Esophagus squamous epithelium (tissue), 4 donors: Measurements from ENCODE around the gene CACTIN.

Experiments used
- POLR2A ChIP-seq, 4 donors: fragments of 450-650 bp; IDR thresholded peaks; one replicate each; pipeline ENCODE4 v1.6.1; 2017; ENCODE audit warnings: antibody characterized with exemption in 4 of 4, mild to moderate bottlenecking in 4 of 4, moderate library complexity in 3 of 4
- TF ChIP-seq, protein P1 (sequence below), 6 experiments: fragments of 450-650 bp in 4 of 6; fragments of 200-600 bp in 2 of 6; sonication (generic) in 2 of 6; IDR thresholded peaks; one replicate each; pipeline ENCODE4 v1.5.1; 2016 to 2019; ENCODE audit warnings: antibody characterized with exemption in 6 of 6, mild to moderate bottlenecking in 4 of 6, moderate library complexity in 4 of 6

DNA sequence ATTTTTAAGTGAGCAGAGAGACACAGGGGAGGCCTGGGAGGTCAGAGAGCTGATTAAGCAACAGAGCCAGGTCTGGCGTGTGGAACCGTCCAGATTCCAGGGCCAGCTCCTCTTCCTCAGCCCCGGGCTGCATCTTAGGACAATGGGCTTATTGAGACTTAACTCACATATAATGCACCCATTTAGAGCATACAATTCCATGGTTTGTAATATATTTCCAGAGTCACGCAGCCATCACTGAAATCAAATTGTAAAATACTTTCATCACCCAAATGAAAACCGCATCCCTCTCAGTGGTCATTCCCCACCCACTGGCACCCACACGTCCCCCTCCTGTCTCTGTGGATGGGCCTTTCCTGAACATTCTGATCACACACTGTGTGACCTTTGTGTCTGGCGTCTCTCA is 56.0 kb downstream of the CACTIN start:
- TF ChIP-seq, protein P1, sequence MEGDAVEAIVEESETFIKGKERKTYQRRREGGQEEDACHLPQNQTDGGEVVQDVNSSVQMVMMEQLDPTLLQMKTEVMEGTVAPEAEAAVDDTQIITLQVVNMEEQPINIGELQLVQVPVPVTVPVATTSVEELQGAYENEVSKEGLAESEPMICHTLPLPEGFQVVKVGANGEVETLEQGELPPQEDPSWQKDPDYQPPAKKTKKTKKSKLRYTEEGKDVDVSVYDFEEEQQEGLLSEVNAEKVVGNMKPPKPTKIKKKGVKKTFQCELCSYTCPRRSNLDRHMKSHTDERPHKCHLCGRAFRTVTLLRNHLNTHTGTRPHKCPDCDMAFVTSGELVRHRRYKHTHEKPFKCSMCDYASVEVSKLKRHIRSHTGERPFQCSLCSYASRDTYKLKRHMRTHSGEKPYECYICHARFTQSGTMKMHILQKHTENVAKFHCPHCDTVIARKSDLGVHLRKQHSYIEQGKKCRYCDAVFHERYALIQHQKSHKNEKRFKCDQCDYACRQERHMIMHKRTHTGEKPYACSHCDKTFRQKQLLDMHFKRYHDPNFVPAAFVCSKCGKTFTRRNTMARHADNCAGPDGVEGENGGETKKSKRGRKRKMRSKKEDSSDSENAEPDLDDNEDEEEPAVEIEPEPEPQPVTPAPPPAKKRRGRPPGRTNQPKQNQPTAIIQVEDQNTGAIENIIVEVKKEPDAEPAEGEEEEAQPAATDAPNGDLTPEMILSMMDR (IDR thresholded peaks at IDR 0.05): no peak
- no peak for TF ChIP-seq POLR2A (IDR thresholded peaks at IDR 0.05)
